GM19467 (cell line): ENCODE results near the gene ADARB2.
"Not testable (repeated sequence)": the region's sequence is repeated elsewhere in the genome, so short reads cannot be mapped to it uniquely, and the experiment has no call there.

Source experiments
- ATAC-seq: cut with Tn5 transposase; IDR thresholded peaks from one replicate; pipeline ENCODE4 v1.9.1; 2021; ENCODE audit warnings: mild to moderate bottlenecking, moderate library complexity; ENCODE audit not compliant: unreplicated experiment

The ADARB2 gene

DNA sequence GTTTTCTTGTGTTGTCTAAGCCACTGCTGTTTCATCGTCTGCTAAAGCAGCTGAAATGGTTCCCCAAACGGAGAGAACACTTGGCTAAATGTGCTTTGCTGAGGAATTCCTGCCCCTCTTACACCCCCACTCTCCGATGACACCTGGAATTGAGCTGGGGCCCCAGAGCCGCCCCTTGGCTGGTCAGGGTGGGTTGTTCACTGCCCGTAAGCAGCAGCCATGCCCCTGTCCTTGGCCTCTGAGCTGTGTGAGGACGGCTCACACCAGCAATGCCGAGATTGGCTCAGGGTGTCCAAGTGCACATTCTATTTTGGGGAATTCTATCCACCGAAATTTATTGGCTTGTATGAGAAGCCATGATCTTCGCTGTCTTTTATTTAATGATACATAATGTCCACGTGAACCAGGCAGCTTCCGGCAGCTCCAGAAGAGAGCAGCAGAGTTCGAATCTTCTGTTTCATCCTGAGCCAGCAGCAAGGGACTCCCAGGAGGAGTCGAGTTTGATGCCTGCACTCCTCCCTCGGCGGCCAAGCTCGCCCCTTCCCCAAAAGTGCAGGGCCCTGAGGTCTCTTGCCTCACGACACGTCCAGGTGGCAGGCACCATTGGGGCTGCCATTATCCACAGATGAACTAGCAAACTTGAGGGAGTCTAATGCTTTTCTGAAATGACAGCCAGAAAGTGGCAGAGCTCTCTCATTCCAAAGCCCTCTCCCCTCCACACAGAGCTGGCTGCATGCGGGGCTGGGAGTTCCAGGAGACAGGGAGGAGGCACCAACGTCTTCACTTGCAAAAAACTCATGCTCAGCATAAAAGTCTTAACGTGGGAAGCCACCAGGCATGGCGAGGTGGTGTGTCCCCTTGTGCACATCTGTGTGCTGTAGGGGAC, 567.1 kb downstream of the ADARB2 start:
- no peak for ATAC-seq

GRCh38 chr10:1169186-1169885, 568.0 kb downstream of the ADARB2 start:
- no peak for ATAC-seq

GRCh38 chr10:1168763-1169162, 568.6 kb downstream of the ADARB2 start:
- ATAC-seq: no peak

DNA sequence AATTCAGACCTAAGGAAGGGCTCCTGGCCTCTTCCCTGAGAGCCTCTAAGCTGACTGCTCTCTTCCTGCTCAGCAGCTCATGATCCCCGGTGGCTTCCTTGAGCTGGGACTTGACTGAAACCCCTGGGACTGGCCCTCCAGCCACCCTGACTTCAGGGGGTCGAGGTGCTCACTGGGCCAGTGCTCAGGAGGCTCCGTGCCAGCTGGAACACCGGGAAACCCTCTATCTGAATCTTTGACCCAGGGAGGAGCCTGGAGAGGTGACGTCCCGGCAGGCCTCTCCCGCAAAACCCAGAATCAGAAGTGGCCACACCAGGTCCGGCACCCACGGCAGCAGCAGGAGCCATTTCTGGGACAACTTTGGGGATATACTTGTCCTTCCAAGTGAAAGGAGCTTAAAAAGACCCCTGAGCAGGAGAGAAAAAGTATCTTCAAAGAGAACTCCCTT, 570.5 kb downstream of the ADARB2 start:
- ATAC-seq: no peak

- no peak for ATAC-seq
These were observed 571.1 kb downstream of the ADARB2 start for GRCh38 chr10:1166101-1166827.

GRCh38 chr10:1163831-1164230, 573.5 kb downstream of the ADARB2 start:
- no peak for ATAC-seq

DNA sequence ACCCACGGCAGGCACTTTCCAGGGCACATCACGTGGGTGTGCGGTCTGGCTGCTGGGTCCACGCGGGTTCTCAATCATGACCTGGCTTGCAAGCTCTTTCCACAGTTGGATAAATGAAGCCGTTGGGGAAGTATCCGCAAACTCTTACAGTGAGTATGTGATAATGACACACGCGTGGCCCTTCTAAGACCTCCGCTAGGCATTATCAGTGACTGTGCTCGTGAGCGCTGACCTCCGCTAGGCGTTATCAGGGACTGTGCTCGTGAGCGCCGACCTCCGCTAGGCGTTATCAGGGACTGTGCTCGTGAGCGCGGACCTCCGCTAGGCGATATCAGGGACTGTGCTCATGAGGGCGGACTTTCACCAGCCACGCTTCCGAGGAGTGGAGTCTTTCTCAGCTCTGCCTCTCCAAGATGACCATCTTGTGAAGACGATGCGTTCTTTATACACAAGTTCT, 574.1 kb downstream of the ADARB2 start:
- no peak for ATAC-seq

DNA sequence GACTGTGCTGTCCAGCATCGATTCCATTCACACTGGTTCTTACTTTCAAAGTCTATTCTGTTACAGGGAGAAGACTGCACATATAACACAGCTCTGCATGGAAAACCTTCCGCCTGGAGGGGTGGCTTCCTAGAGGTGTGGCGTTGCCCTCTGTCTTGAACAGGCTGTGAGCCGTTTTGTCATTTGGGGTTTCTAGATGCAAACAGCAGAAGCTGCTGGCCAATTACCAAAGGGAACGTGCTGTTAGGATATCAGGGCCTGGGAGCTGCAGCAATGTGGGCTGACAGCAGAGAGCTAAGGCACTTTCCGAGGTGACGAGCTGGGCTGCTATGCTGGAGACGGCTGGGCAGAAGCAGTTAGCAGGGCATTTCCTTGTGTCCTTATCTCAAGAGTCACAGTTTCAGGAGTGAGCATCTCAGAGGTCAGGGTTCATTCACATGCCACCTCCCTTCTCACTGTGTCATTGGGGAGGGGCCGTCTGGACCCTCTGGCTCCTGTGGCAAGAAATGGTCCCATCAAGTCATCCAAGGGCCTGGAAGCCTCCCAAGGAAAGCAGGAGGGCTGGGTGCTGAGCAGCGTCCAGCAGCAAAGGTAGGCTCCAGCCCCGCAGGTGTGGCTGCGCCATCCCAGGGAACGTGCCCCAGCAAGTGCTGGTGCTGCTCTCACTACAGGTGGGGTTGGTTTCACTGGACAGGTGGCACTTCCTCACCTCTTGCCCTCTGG, 574.7 kb downstream of the ADARB2 start:
- no peak for ATAC-seq

GRCh38 chr10:1161315-1161673, 576.0 kb downstream of the ADARB2 start:
- ATAC-seq: not testable (repeated sequence)

DNA sequence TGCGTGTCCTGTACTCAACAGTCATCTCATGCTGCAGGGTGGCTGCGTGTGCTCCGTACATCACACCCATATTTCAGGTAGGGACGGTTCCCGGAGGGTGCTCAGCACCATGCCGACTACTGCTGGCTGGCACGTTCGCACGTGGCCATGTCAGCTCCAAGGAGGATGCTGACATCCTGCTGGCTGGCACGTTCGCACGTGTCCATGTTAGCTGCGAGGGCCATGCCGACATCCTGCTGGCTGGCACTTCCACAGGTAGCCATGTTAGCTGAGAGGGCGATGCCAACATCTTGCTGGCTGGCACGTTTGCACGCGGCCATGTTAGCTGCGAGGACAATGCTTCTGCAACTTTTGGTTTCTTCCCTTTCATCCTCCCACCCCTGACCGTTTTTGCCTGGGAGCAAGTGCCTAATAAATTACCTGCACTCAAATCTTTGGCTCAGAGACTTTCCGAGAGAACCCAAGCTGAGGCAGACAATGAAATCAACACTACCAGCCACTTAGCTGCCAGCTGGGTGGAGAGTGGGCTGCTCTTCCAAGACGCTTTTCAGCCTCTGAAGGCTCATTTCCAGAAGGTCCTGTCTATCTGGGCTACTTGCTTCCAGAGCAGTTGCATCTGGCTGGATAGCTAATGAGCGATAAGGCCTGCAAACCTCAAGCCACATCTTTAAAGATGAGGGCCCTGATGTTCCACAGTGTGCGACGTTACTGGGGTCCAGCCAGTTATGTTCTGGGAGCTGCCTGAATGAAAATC, 576.6 kb downstream of the ADARB2 start:
- no peak for ATAC-seq

- ATAC-seq: no peak
These were observed 577.9 kb downstream of the ADARB2 start for GRCh38 chr10:1159131-1160061.

GRCh38 chr10:1158536-1158935, 578.8 kb downstream of the ADARB2 start:
- not testable (repeated sequence) for ATAC-seq

GRCh38 chr10:1158066-1158465, 579.3 kb downstream of the ADARB2 start:
- no peak for ATAC-seq

DNA sequence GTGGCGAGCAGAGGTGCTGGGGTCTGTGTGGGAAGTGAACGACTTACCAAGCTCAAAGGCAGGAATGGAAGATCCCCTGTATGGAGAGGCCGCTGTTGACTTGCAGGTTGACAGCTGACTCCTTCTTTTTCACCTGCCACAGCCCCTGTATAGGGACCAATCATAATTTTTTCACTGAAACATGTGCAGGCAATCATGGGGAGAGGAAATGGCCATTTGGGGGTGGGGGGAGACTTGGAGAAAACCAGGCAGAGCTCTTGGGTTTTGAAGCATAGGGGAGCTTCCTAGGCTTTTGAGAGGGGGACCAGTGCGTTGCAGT, 579.8 kb downstream of the ADARB2 start:
- ATAC-seq: no peak

GRCh38 chr10:1156921-1157614, 580.3 kb downstream of the ADARB2 start:
- ATAC-seq: no peak

GRCh38 chr10:1156616-1156886, 580.8 kb downstream of the ADARB2 start:
- ATAC-seq: no peak

- no peak for ATAC-seq
These were observed 581.3 kb downstream of the ADARB2 start for GRCh38 chr10:1155791-1156615.
